Stimulated activated CD8-positive, alpha-beta memory T cell treated with anti-CD3 and anti-CD28 coated beads, Interleukin-7, amount 100 ng/mL, for 48 hours (primary cell): ENCODE measurements around the gene FCRL6.

Experiments used
- DNase-seq, 2 donors: peaks; one replicate each; pipeline ENCODE4 v3.0.0-alpha.2; 2020; ENCODE audit warnings: low read depth in 1 of 2; ENCODE audit errors: extremely low read depth in 1 of 2

FCRL6 gene

DNA sequence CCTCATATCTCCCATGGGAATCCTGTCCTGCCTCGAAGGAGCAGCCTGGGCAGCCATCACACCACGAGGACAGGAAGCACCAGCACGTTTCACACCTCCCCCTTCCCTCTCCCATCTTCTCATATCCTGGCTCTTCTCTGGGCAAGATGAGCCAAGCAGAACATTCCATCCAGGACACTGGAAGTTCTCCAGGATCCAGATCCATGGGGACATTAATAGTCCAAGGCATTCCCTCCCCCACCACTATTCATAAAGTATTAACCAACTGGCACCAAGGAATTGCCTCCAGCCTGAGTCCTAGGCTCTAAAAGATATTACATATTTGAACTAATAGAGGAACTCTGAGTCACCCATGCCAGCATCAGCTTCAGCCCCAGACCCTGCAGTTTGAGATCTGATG is 33.2 kb downstream of the FCRL6 start:
- no peak for DNase-seq

DNA sequence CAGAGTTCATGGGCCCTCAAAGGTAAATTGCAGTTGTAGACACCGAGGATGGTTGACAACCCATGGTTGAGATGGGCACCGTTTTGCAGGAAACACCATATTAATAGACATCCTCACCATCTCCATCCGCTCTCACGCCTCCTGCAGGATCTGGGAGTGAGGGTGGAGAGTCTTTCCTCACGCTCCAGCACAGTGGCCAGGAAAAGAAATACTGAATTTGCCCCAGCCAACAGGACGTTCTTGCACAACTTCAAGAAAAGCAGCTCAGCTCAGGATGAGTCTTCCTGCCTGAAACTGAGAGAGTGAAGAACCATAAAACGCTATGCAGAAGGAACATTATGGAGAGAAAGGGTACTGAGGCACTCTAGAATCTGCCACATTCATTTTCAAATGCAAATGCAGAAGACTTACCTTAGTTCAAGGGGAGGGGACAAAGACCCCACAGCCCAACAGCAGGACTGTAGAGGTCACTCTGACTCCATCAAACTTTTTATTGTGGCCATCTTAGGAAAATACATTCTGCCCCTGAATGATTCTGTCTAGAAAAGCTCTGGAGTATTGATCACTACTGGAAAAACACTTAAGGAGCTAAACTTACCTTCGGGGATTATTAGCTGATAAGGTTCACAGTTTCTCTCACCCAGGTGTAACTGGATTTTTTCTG is 33.8 kb downstream of the FCRL6 start:
- DNase-seq: no peak

DNA sequence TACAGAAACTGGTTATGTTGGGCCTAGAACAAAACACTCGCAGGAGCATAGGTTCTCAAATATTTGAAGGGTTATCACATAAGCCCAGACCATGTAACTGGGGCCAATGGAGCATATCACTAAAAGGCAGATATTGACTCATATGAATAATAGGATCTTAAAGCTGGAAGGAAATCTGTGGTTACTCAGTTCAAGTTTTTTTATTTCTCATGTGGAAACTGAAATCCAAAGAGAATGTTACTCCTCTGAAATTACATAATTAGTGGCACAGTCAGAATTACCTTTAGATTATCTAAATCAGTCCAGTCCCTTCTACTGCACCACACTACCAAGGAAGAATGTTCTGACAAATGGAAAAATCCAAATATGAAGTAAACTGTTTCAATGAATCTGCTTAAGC is 36.6 kb downstream of the FCRL6 start:
- no peak for DNase-seq

DNA sequence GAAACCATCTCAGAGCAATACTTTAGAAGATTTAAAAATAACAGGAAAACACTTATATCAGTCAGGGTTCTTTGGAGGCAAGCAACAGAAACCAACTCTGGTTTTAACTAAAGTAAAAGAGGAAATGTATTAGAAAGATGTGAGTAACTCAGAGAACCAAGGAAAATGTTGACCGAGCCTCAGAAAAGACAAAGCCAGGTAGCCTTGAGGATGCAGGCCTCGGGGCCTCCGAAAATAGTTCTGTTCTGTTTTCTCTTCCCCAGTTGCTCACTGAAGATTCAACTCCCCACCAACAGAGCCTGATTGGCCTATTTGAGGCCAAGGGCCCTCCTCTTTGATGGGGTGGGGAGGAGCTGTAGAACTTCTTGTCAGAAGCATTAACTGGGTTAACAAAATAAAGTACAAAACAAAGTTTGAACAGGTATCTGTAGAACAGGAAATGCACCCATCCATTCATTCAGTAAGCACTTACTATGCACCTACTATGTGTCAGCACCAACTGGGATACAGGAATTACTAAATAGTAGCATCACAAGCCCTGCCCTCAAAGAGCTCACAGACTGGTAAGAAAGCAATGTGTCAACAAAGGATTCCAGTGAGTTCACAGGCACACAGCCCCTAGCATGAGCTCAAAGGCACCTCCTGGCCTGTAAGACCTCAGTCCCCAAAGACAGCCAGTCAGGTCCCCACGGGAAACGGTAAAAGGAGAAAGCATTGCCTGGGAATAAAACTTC is 37.1 kb downstream of the FCRL6 start:
- no peak for DNase-seq

DNA sequence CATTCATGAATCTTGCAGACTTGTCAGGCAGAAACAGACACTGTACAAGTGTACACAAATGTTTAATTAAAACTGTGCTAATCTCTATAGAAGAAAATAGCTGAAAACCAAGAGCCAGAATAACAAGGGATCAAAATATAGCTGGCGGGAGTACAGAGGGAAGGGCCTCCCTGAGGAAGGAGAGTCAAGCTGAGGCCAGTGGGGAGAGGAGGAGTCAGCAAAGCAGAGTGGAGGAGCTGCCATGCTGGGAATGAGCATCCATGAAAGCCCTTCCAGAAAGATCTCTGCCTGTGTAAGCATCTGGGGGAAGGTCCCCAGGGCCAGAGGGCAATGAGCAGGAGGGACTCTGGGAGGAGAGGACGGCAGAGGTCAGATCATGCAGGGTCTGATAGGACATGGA is 39.6 kb downstream of the FCRL6 start:
- DNase-seq: no peak

DNA sequence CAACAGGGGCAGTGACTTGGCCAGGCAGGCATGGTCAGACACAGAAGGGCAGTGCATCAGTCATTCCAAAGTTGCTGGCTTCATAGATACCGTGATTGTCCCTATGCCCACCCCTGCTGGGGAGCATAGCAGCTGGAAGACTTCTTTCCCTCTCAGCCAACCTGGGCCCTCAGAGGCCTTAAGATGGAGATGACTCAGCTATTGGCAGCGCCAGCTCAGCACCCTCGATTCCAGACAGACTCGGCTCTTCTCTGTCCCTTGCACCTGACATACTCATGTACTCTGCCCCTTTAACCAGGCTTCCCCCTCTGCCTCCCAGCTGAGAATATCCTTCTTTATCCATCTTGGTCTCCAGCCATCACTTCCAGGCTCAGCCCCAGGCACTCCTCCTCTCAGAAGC is 41.3 kb downstream of the FCRL6 start:
- DNase-seq: no peak

DNA sequence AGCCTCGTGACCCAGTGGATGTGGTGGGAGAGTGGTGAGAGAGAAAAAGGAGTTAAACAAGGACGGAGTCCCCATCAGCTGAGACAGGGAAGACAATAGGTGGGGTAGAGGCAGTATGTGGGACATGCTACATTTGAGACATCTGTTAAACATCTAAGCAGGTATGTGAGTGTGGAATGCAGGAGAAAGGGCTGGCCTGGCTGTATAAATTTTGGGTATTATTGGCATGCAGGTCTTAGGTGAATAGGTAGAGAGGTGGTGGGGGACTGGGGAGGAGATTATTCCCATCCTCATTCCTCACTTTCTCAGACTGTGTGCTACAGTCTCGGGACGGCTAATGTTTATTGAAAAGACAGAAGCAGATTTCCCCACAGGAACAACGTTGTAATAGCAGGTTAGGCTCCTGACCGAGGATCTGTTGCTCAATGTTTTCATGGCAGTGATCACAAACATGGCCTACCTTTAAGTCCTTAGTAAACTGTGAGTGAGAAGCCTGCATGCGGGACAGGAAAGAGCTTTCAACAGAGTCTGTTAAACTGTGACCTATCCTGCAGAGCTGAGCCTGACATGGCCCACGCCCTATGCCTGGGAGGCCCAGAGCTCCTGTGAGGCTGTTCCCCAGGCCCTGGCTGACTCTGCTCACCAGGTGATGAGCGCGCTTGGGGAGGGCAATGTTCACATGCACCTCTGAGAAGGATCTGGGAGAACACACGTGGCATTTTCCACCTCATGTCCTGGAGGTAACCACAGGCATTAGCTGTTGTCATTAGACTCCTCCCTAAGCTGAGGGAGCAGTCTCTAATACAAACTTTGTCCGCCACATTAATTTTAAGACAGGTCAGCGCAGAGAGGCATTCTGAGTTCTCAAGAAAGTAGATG is 43.8 kb downstream of the FCRL6 start:
- DNase-seq: no peak

DNA sequence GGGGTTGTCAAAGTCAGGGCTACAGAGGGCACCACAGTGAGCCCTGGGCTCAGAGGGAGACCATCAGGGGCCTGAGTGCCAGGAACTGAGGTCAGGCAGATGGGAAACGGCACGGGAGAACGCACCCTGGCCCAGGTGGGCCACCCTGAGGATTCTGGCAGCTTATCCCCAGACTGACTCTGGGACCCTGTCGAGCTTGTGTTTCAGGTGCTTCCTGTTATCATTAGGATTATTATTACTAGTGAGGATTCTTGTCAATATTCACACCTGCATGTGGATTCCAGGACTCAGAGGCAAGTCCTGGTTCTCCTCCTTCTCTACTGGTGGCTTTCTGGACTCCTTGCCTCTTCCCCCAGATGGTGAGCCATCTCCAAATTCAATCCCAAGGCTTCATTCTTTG is 45.1 kb downstream of the FCRL6 start:
- no peak for DNase-seq

DNA sequence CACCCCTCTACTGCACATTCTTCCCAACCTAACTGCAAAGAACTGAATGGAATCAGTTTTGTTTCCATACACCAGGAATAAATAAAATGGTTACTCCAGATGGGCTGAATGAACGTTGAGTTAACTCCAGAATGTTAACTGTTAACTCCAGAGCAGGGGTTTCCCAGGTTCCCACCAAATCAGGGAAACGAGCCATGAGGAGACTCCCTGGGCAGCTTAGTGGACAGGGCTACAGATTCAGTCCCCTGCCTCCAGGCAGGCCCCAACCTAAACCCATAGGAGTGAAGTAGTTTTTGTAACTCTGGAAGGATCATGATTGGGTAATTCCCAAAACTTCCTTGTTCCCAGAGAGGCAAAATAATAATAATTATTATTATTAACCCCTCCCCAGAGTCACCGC is 46.2 kb downstream of the FCRL6 start:
- no peak for DNase-seq

DNA sequence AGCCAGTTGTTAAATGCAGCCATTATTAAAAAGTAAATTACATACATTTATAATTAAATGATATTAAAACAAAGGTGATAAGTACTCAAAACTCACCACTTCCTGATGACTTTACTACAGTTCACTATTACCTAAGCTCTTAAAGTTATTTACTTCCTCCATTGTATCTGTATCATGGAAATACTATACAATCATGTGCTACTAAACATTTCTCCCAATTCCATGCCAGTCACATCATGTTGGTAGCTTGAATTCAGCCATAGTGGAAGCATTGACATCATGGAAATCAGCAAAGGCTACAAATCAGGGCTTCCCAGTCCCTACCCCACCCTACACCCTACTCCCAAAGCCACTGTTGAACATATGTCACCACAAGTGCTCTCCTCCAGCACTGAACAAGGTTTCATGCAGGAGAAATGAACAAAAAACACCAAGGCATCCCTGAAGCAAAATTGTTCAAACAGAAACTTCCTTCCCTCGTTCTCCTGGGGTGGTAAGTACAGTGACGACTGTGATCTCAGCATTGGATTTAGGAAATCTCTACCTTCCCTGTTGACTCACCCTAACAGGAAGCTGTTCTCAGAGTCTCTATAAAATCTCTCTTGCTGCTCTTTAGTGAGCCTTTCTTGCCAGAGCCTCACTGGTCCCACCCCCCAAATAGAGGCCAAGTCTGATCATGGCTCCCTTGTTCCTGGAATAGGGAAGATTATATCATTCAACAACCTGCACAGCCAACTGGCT is 47.6 kb downstream of the FCRL6 start:
- no peak for DNase-seq

DNA sequence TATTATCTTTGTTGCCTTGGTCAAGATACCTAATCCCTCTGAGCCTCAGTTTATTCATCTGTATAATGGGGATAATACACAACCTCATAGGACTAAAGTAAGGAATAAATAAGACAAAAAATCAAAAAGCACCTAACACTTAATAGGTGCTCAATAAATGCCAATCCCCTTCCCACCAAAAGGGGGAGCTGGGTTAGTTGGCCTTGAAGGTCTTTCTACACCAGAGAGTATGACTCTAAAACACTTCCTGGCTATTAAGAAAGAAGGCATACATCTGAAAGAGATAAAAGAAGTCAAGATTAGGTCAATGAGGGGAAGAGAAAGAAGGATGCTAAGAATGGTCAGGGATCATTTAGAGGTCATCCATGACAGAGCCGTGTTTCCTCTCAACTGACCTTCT is 49.2 kb downstream of the FCRL6 start:
- DNase-seq: no peak

DNA sequence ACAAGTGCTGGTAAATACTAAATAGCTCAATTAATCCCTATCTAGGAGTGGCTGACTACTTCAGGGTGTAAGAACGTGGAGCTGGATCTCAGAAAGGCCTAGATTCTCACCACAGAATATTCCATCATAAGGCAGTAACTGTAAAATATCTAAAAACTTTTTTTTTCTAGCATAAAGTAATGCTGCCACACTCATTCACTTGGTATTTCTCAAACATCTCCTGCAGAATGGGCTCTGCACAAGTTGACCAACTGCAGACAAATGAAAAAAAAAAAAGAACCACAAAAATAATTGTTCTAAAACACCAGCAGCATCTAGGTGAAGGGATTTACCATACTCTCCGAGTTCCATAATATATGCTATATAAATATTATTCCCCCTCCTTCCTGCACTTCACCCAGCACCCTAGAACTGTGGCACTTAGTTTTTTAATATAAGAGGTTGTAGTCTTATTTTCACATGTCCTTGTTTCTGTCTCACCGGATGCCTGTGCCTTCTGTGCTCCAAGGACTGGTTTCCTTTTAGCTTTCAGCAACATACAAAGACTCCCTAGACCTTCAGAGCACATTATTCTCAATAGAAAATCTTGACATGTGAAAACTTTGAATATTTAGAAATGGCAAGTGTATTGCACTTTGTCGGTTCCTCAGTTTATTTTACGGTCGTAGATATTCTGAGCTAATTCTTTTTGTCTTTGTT is 51.4 kb downstream of the FCRL6 start:
- no peak for DNase-seq

DNA sequence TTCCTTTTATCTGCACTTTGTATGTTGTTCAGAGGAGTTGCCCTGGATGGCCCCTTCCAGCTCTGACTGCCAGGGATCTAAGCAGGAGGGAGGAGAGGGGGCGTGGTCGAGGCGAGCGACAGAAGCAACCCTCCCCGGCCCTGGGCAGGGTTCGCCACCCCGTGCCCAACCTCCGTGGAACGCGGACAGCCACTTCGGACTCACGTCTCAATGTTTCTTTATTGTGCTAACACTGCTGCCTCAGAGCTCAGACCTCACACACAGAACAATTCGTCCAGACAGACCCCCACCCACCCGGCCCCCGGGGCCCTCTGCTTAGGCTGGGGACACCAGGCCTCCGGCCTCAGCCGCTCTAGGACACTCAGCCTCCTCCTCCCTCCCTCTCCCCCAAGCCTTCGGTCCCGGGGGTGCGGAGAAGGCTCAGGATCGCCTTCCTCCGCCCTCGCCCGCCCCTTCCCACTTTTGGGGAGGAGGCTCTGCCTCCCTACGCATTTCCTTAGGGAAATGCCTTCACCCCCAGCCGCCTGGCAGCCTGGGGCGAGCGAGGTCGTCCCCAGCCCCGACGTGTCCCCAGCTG is 52.0 kb downstream of the FCRL6 start:
- no peak for DNase-seq

DNA sequence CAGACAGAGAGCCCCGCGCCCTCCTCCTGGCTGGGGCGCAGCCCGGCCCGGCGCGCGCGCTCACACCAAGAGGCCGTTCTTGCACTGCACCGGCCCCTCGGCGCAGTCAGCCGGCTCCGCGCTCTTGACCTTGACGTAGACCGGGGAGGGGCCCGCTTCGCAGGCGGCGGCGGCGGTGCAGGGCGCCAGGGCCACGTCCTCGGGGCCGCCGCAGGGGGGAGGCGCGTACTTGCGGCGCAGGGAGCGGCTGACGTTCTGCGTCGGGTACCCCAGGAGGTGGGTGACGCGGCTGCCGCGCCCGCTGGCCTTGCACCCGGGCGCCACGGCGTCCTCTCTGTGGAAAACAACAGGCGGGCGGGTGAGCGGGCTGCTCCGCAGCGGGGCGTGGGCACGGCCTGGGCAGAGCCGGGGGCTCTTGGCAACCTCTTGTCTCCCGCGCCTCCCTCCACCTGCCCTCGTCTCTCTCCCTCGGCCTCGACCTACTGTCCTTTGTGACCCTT is 52.6 kb downstream of the FCRL6 start:
- DNase-seq: peak; percentile 65 to 73

DNA sequence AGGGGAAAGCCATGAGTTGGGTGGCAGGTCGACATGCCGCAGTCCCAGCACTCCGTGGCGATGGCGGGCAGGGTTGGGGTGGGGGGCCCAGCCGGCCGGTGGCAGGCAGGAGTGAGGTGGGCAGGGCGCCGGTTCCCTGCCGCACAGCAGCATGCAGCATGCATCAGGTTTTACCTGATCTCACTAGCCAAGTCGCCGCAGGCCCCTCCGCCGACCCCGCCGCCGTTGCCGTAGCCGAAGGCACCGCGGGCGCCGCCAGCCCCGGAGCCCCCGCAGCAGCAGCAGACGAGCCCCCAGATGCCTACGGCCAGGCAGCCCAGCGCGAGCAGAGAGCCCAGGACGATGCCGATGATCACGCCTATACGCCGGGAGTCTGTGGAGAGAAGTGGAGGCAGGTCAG is 53.5 kb downstream of the FCRL6 start:
- no peak for DNase-seq

DNA sequence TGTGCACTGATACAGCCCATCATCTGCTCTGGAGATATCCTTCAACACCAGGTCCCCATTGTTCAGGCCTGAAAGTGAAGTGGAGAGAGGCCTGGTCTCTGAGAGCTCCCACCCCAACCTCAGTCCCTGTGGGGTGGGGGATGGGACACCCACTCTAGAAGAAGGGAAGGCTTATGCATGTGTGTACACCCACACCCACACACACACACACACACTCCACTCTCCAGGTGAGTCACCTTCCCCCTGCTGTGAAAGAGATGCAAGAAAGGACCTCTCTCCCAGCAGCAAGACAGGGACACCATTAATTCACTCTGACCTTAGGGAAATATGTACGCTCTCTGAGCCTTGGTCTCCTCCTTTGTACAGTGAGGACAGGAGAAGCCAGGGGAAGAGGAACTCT is 54.4 kb downstream of the FCRL6 start:
- DNase-seq: no peak

DNA sequence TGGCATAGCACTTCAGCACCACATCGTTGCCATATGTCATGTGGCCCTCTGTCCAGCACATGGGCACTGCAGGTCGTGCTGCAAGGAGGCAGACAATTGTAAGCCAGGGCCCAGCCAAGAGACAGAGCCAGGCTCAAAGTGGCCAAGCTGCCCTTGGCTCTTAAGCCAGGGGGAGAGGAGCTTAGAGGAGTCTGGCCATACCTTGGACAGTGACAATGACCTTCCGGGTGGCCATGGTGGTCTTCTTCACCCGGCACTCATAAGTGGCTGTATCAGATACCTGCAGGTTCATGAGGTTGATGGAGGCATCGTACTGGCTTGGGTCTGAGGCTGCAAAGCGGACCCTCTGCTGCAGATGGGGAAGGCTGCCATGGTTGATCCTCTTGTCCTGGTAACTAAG is 55.7 kb downstream of the FCRL6 start:
- DNase-seq: no peak

DNA sequence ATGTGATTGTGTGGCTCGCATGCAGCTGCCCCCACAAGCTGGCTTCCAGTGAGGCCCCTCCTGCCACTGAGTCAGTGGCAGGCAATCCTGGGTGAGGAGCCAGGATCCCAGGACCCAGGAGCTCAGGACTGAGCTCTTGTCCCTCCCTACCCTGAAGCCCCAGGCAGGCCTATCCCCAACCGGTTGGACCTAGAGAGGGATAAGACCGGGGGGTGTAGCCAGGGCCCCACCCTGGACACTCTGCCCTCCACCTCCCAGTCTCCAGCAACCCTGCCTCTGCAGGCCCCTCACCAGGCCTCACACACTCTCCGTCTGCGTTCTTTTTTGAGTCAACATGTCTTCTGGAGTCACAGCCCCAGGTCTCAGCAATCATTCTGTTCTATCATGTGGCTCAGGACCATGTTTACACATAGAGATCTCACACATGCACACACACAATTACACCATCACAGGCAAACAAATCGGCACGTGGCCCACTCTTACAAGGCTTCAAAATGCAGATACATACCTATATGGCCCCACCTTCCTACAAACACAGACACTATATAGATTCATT is 57.7 kb downstream of the FCRL6 start:
- no peak for DNase-seq

DNA sequence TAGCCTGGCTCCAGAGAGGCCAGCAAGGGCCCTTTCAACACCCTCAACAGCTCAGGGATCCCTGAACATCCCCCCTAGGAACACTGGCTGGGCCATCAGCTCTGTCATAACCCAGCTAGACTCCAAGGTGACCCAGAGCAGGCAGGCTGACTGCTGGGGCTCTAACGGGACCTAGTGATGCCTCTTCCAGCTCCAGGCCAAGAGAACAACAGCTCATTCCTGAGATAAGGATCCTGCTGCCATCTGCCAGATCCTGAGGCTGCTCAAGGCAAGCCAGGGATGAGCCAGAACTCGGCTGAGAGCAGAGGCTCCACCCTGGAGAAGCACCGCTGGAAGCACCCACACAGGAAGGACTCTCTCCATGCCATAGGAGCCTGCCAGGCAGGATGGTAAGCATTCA is 58.3 kb downstream of the FCRL6 start:
- DNase-seq: no peak

DNA sequence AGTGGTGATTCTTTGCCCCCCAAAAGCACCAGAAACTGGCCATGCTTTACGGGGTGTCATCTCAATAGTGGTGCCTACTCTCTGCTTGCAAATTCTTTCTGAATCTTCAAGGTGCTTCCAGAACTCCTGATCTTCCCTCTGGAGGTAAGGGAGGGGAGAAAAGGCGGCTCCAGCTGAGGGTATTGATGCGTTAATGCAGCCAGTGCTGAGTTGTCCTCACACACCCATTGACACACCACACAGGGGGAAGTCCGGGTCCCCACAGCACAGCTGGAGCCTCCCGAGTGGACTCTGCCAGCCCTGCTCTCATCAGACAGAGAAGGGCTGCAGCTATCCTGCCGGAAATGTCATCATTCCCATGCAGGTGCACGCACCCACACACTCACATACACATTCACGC is 59.1 kb downstream of the FCRL6 start:
- no peak for DNase-seq
